Sigmoid colon (tissue), 7 donors: Measurements from ENCODE around the gene HK1. TPM values are rescaled to one million over a fixed set of nuclear protein-coding genes. Genes with fewer than 3 reads are reported as not detected.
A peak's percentile ranks its signal among the peaks of the same experiment; 100 is the strongest.

ENCODE experiments used
- DNase-seq: peaks from one replicate; pipeline ENCODE4 v3.0.0-alpha.2; 2019
- H3K27ac ChIP-seq, 4 donors: fragments of 200-600 bp; sonication (generic); one replicate each; pipeline ENCODE4 v1.5.1; 2016 to 2019; ENCODE audit warnings: mild to moderate bottlenecking in 1 of 4
- H3K27me3 ChIP-seq, 3 donors: fragments of 200-600 bp; sonication (generic); one replicate each; pipeline ENCODE4 v1.5.1; 2019; ENCODE audit warnings: mild to moderate bottlenecking in 1 of 3
- H3K36me3 ChIP-seq, 4 donors: fragments of 200-600 bp; sonication (generic); one replicate each; pipeline ENCODE4 v1.5.1; 2016 to 2019
- H3K4me1 ChIP-seq, 4 donors: fragments of 200-600 bp; sonication (generic); one replicate each; pipeline ENCODE4 v1.5.1; 2017 to 2019
- H3K4me3 ChIP-seq, 4 donors: fragments of 200-600 bp; sonication (generic); one replicate each; pipeline ENCODE4 v1.5.1; 2017 to 2019; ENCODE audit warnings: mild to moderate bottlenecking in 2 of 4, moderate library complexity in 1 of 4
- H3K9me3 ChIP-seq, 4 donors: fragments of 200-600 bp in 3 of 4; sonication (generic) in 3 of 4; one replicate each; pipeline versions ENCODE4 v1.5.1 to v1.6.1; 2013 to 2019
- CTCF ChIP-seq, 4 experiments: fragments of 450-650 bp in 3 of 4; fragments of 200-600 bp in 1 of 4; IDR thresholded peaks; one replicate each; pipeline ENCODE4 v1.5.1; 2016 to 2019; ENCODE audit warnings: antibody characterized with exemption in 4 of 4, mild to moderate bottlenecking in 3 of 4, moderate library complexity in 2 of 4
- EP300 ChIP-seq, 4 donors: sonication (generic); formaldehyde crosslinking; IDR thresholded peaks; one replicate each; pipeline ENCODE4 v1.6.1; 2017; ENCODE audit warnings: antibody characterized with exemption in 4 of 4
- POLR2A ChIP-seq, 2 donors: fragments of 450-650 bp; IDR thresholded peaks; one replicate each; pipeline ENCODE4 v1.6.1; 2016; ENCODE audit warnings: antibody characterized with exemption in 2 of 2, mild to moderate bottlenecking in 2 of 2, moderate library complexity in 2 of 2
- POLR2AphosphoS5 ChIP-seq, 4 donors: sonication (generic); formaldehyde crosslinking; IDR thresholded peaks; one replicate each; pipeline ENCODE4 v1.6.1; 2017; ENCODE audit warnings: antibody characterized with exemption in 4 of 4
- WGBS, 2 donors: extraction: QIAGEN DNeasy Blood & Tissue Kit; methylation state at CpG; one replicate each; pipeline ENCODE4 v1.1.7; 2013; 5-methylcytosine and 5-hydroxymethylcytosine counted together
- intact Hi-C: fragments of 100-400 bp; cut with DNase I; formaldehyde crosslinking; loops from one replicate; pipeline ENCODE4 v1.15.1; 2023
- polyA plus RNA-seq, 3 donors: library from polyadenylated mRNA; stranded (reverse); fragments of 200-250 nt; gene quantifications; one replicate each; pipeline ENCODE4 v1.2.3, GENCODE V29; 2013
- total RNA-seq, 4 donors: library from RNA; depleted of rRNA; stranded (reverse); fragments of >200 nt; gene quantifications; one replicate each; pipeline ENCODE4 v1.1.0, GENCODE V29; 2016
- donor health status: healthy with polysubstance abuse.
- donor health status: Bipolar disorder and iron deficiency.
- donor health status: healthy.

The HK1 gene
- total RNA-seq, result 10 to 100 TPM; 60.7 to 74.9 (median 69.1) TPM
- 10 to 100 TPM; 23.4 to 65.8 (median 34.4) TPM for polyA plus RNA-seq

GRCh38 chr10:69278446-69278963 is at the start of gene HK1:
Gene HK1, plus strand, starts transcription at chr10:69278496.
- WGBS, 2 donors, result 67 to 87% methylated on average over 11 of the region's 11 CpGs
- H3K9me3 ChIP-seq, result no peaks in the 10 kb centered on the region
- intact Hi-C loops, result no loop called here
- H3K4me3 ChIP-seq, result no peak within 1 kb of the TSS
- no peak within 1 kb of the TSS for H3K27ac ChIP-seq
- no peak for DNase-seq
- H3K4me1 ChIP-seq, result no peaks in the 10 kb centered on the region
- H3K36me3 ChIP-seq, result no peaks in the 10 kb centered on the region
- H3K27me3 ChIP-seq, result no peaks in the 10 kb centered on the region
- TF ChIP-seq POLR2A (IDR thresholded peaks at IDR 0.05), result no peak

GRCh38 chr10:69229616-69229916 is 48.7 kb upstream of the HK1 start:
- no peak for DNase-seq
- H3K4me1 ChIP-seq, result no peaks in the 10 kb centered on the region
- no peaks in the 10 kb centered on the region for H3K9me3 ChIP-seq
- WGBS, 2 donors, result 40 to 52% methylated on average over 8 of the region's 8 CpGs
- no peaks in the 10 kb centered on the region for H3K27me3 ChIP-seq
- TF ChIP-seq CTCF (IDR thresholded peaks at IDR 0.05) (no peak), POLR2AphosphoS5 (IDR thresholded peaks at IDR 0.05) (no peak), POLR2A (IDR thresholded peaks at IDR 0.05) (no peak), EP300 (IDR thresholded peaks at IDR 0.05) (no peak)
- intact Hi-C loops, result no loop called here
- H3K4me3 ChIP-seq, result peak overlapping the region in 1 of 4 donors; percentile 1
- H3K36me3 ChIP-seq, result no peaks in the 10 kb centered on the region
- H3K27ac ChIP-seq, result no peak overlapping the region

- intact Hi-C loops, result no loop called here
- Histone ChIP-seq H3K4me3 (no peak overlapping the region), H3K27me3 (no peaks in the 10 kb centered on the region), H3K36me3 (no peaks in the 10 kb centered on the region), H3K9me3 (no peaks in the 10 kb centered on the region), H3K27ac (no peak overlapping the region), H3K4me1 (no peaks in the 10 kb centered on the region)
- TF ChIP-seq EP300 (IDR thresholded peaks at IDR 0.05) (no peak), POLR2A (IDR thresholded peaks at IDR 0.05) (no peak)
- no peak for DNase-seq
- WGBS, 2 donors, result 78 to 80% methylated on average over 5 of the region's 5 CpGs
These were observed 48.2 kb upstream of the HK1 start for GRCh38 chr10:69230128-69230527.

GRCh38 chr10:69232252-69232651 is 46.0 kb upstream of the HK1 start:
- Histone ChIP-seq H3K4me1 (no peaks in the 10 kb centered on the region), H3K9me3 (no peaks in the 10 kb centered on the region), H3K4me3 (no peak overlapping the region), H3K36me3 (no peaks in the 10 kb centered on the region), H3K27me3 (no peaks in the 10 kb centered on the region), H3K27ac (no peak overlapping the region)
- no peak for TF ChIP-seq POLR2A (IDR thresholded peaks at IDR 0.05)
- 73 to 90% methylated on average over 9 of the region's 9 CpGs for WGBS, 2 donors
- intact Hi-C loops, result no loop called here
- DNase-seq, result no peak

GRCh38 chr10:69232736-69233480 is 45.4 kb upstream of the HK1 start:
- Histone ChIP-seq H3K4me1 (peaks cover 0 to 5% (median 0%) of the 10 kb centered on the region in 4 donors), H3K4me3 (no peak overlapping the region), H3K27me3 (no peaks in the 10 kb centered on the region), H3K36me3 (no peaks in the 10 kb centered on the region), H3K9me3 (no peaks in the 10 kb centered on the region), H3K27ac (peak overlapping the region in 1 of 4 donors; percentile 18)
- WGBS, 2 donors, result 26 to 61% methylated on average over 22 of the region's 22 CpGs
- intact Hi-C loops, result no loop called here
- no peak for TF ChIP-seq EP300 (IDR thresholded peaks at IDR 0.05)
- no peak for TF ChIP-seq CTCF (IDR thresholded peaks at IDR 0.05)
- DNase-seq, result no peak

- no peak for DNase-seq
- H3K27me3 ChIP-seq, result no peaks in the 10 kb centered on the region
- H3K36me3 ChIP-seq, result no peaks in the 10 kb centered on the region
- H3K27ac ChIP-seq, result no peak overlapping the region
- whole genome bisulfite sequencing, 2 donors, result 96 to 99% methylated on average over 3 of the region's 3 CpGs
- H3K9me3 ChIP-seq, result no peaks in the 10 kb centered on the region
- no peak overlapping the region for H3K4me3 ChIP-seq
- peaks cover 0 to 6% (median 0%) of the 10 kb centered on the region in 4 donors for H3K4me1 ChIP-seq
- no peak for TF ChIP-seq CTCF (IDR thresholded peaks at IDR 0.05)
- no peak for TF ChIP-seq POLR2A (IDR thresholded peaks at IDR 0.05)
- no peak for TF ChIP-seq POLR2AphosphoS5 (IDR thresholded peaks at IDR 0.05)
- no peak for TF ChIP-seq EP300 (IDR thresholded peaks at IDR 0.05)
- intact Hi-C loops, result no loop called here
These were observed 43.8 kb upstream of the HK1 start for GRCh38 chr10:69234447-69234846.
